IMR-90 (cell line): ENCODE results near the gene ARHGEF6.

ENCODE experiments used
- BHLHE40 ChIP-seq: fragments of 150-350 bp; IDR thresholded peaks from 2 replicates; pipeline ENCODE4 v1.6.1; 2016; ENCODE audit warnings: mild to moderate bottlenecking, low read depth, low read length
- CEBPB ChIP-seq: IDR thresholded peaks from 2 replicates; pipeline ENCODE4 v1.6.1; 2012; ENCODE audit warnings: low read depth, low read length, improper control_type of control experiment
- CHD1 ChIP-seq: IDR thresholded peaks from 2 replicates; pipeline ENCODE4 v1.6.1; 2012; ENCODE audit warnings: low read depth, low read length, improper control_type of control experiment
- CTCF ChIP-seq: conservative IDR thresholded peaks from 2 replicates; pipeline ENCODE4 v1.5.1; 2012; ENCODE audit warnings: mild to moderate bottlenecking, low read depth, low read length, improper control_type of control experiment
- MAFK ChIP-seq: IDR thresholded peaks from 2 replicates; pipeline ENCODE4 v1.6.1; 2012; ENCODE audit warnings: low read depth, low read length, improper control_type of control experiment
- MAZ ChIP-seq: IDR thresholded peaks from 2 replicates; pipeline ENCODE4 v1.6.1; 2012; ENCODE audit warnings: low read depth, mild to moderate bottlenecking, low read length, improper control_type of control experiment, moderate library complexity, borderline replicate concordance
- MXI1 ChIP-seq: IDR thresholded peaks from 2 replicates; pipeline ENCODE4 v1.6.1; 2012; ENCODE audit warnings: low read depth, mild to moderate bottlenecking, low read length, moderate library complexity, borderline replicate concordance
- NFE2L2 ChIP-seq: fragments of 150-350 bp; IDR thresholded peaks from 2 replicates; pipeline ENCODE4 v1.6.1; 2016; ENCODE audit warnings: low read depth, mild to moderate bottlenecking, low read length
- POLR2A ChIP-seq: IDR thresholded peaks from 2 replicates; pipeline ENCODE4 v1.6.1; 2012; ENCODE audit warnings: mild to moderate bottlenecking, low read depth, low read length
- RAD21 ChIP-seq: IDR thresholded peaks from 2 replicates; pipeline ENCODE4 v1.6.1; 2012; ENCODE audit warnings: low read length, improper control_type of control experiment
- RCOR1 ChIP-seq: IDR thresholded peaks from 2 replicates; pipeline ENCODE4 v1.6.1; 2012; ENCODE audit warnings: mild to moderate bottlenecking, low read length, improper control_type of control experiment; ENCODE audit not compliant: insufficient replicate concordance
- RFX5 ChIP-seq: IDR thresholded peaks from 2 replicates; pipeline ENCODE4 v1.8.0; 2012; ENCODE audit warnings: low read depth, mild to moderate bottlenecking, low read length, moderate library complexity
- SMC3 ChIP-seq: fragments of 150-350 bp; IDR thresholded peaks from 2 replicates; pipeline ENCODE4 v1.6.1; 2016; ENCODE audit warnings: low read depth, mild to moderate bottlenecking, antibody characterized with exemption, low read length, moderate library complexity
- USF2 ChIP-seq: fragments of 150-350 bp; IDR thresholded peaks from 2 replicates; pipeline ENCODE4 v1.6.1; 2017; ENCODE audit warnings: mild to moderate bottlenecking, antibody characterized with exemption, low read length, low read depth

DNA sequence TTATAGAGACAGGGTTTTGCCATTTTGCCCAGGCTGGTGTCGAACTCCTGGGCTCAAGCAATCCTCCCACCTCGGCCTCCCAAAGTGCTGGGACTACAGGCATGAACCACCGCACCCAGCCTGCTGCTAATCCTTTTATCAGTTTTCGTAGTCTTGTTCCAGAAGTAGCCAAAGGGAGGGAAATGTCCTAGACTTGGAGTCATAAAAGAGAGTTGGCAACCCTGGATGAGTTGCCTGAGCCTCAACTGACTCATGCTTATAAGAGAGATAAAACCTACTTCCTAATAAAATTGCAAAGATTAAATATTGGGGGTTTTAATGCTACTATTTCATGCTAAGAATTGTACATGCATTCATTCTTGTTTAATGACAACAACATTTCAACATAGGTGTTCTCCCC, 88.5 kb downstream of the ARHGEF6 start:
- TF ChIP-seq CTCF (no peak), POLR2A (no peak), SMC3 (no peak), CEBPB (no peak), RFX5 (no peak), MAZ (no peak), NFE2L2 (no peak), CHD1 (no peak), RCOR1 (no peak), USF2 (no peak), MXI1 (no peak), RAD21 (no peak), BHLHE40 (no peak), MAFK (no peak)
